HL-60 (cell line): Measurements from ENCODE around the gene TCP11.

ENCODE experiments used
- DNase-seq, 2 experiments: peaks; one replicate each; pipeline ENCODE4 v3.0.0-alpha.2; 2010 to 2020; ENCODE audit warnings: low read depth in 1 of 2, low spot score in 1 of 2
- H3K27ac ChIP-seq: fragments of 250-450 bp; sonication (Bioruptor Pico); replicated peaks from 2 replicates; pipeline ENCODE4 v1.5.1; 2020; ENCODE audit warnings: mild to moderate bottlenecking, moderate library complexity
- H3K27me3 ChIP-seq: fragments of 250-450 bp; sonication (Bioruptor Pico); 2 replicates; pipeline ENCODE4 v1.5.1; 2021; ENCODE audit warnings: mild to moderate bottlenecking, moderate library complexity; ENCODE audit not compliant: insufficient read depth, poor library complexity, severe bottlenecking
- H3K4me3 ChIP-seq: replicated peaks from 2 replicates; pipeline ENCODE4 v1.5.1; 2011; ENCODE audit warnings: mild to moderate bottlenecking, control low read depth, low read length; ENCODE audit not compliant: insufficient read depth
- CTCF ChIP-seq: IDR thresholded peaks from one replicate; pipeline ENCODE4 v1.5.1; 2011; ENCODE audit warnings: low read length, control low read depth, inconsistent platforms; ENCODE audit not compliant: insufficient read depth
- GABPA ChIP-seq: IDR thresholded peaks from 2 replicates; pipeline ENCODE4 v1.6.1; 2012; ENCODE audit warnings: low read depth
- POLR2AphosphoS5 ChIP-seq: IDR thresholded peaks from 2 replicates; pipeline ENCODE4 v1.6.1; 2012; ENCODE audit warnings: low read depth
- REST ChIP-seq: IDR thresholded peaks from 2 replicates; pipeline ENCODE4 v1.6.1; 2012; ENCODE audit warnings: low read depth; ENCODE audit not compliant: insufficient replicate concordance
- SPI1 ChIP-seq: IDR thresholded peaks from 2 replicates; pipeline ENCODE4 v1.6.1; 2012; ENCODE audit warnings: low read depth, mild to moderate bottlenecking, borderline replicate concordance

The TCP11 gene

GRCh38 chr6:35093783-35094182 is 47.4 kb downstream of the TCP11 start:
- DNase-seq, result no peak
- TF ChIP-seq REST, result no peak
- H3K27me3 ChIP-seq, result no peaks in the 10 kb centered on the region
- H3K4me3 ChIP-seq, result no peak overlapping the region
- no peak overlapping the region for H3K27ac ChIP-seq

GRCh38 chr6:35093118-35093445 is 48.1 kb downstream of the TCP11 start:
- DNase-seq, result no peak
- Histone ChIP-seq H3K27me3 (no peaks in the 10 kb centered on the region), H3K4me3 (no peak overlapping the region), H3K27ac (no peak overlapping the region)
- TF ChIP-seq POLR2AphosphoS5 (no peak), CTCF (no peak)

- no peak for DNase-seq
- no peak overlapping the region for H3K4me3 ChIP-seq
- no peak for TF ChIP-seq POLR2AphosphoS5
- TF ChIP-seq CTCF, result no peak
- no peak for TF ChIP-seq SPI1
- TF ChIP-seq REST, result no peak
- no peak for TF ChIP-seq GABPA
- no peaks in the 10 kb centered on the region for H3K27me3 ChIP-seq
- H3K27ac ChIP-seq, result no peak overlapping the region
These were observed 48.6 kb downstream of the TCP11 start for GRCh38 chr6:35092362-35093117.

- TF ChIP-seq SPI1, result no peak
- no peak for TF ChIP-seq CTCF
- TF ChIP-seq POLR2AphosphoS5, result no peak
- no peak for TF ChIP-seq REST
- no peak for TF ChIP-seq GABPA
These were observed 49.6 kb downstream of the TCP11 start for GRCh38 chr6:35091346-35092083.

More at GRCh38 chr6:35091346-35092083, 49.6 kb downstream of the TCP11 start:
- Histone ChIP-seq H3K27ac (no peak overlapping the region), H3K27me3 (no peaks in the 10 kb centered on the region), H3K4me3 (no peak overlapping the region)
- DNase-seq, result no peak
